OCI-LY7 (cell line): ENCODE data around the gene SUSD5.

Experiments used
- CTCF ChIP-seq: fragments of 200-600 bp; sonication (generic); conservative IDR thresholded peaks from 2 replicates; pipeline ENCODE4 v1.5.1; 2014; ENCODE audit warnings: mild to moderate bottlenecking, antibody characterized with exemption, low read length, moderate library complexity, mixed read lengths
- EZH2phosphoT487 ChIP-seq: fragments of 200-600 bp; sonication (generic); IDR thresholded peaks from 2 replicates; pipeline ENCODE4 v1.6.1; 2018; ENCODE audit warnings: low read depth, borderline replicate concordance, mild to moderate bottlenecking, mixed run types, antibody characterized with exemption, low read length, moderate library complexity, mixed read lengths

- no peak for TF ChIP-seq CTCF
- no peak for TF ChIP-seq EZH2phosphoT487
Observed at GRCh38 chr3:33237439-33237838, 18.8 kb upstream of the SUSD5 start.
